Mammary epithelial cell (primary cell): ENCODE data around the gene SLCO3A1.

ENCODE experiments used
- CTCF ChIP-seq, 2 donors: IDR thresholded peaks in 1 of 2; conservative IDR thresholded peaks in 1 of 2; 2 replicates each; pipeline ENCODE4 v1.5.1; 2011 to 2012; ENCODE audit warnings: inconsistent platforms in 2 of 2, low read length in 2 of 2, mild to moderate bottlenecking in 2 of 2, control low read depth in 1 of 2, low read depth in 1 of 2; ENCODE audit not compliant: insufficient read depth in 1 of 2; ENCODE audit errors: extremely low read depth in 1 of 2
- EZH2 ChIP-seq: IDR thresholded peaks from 2 replicates; pipeline ENCODE4 v1.6.1; 2012; ENCODE audit warnings: low read length, inconsistent platforms, borderline replicate concordance

DNA sequence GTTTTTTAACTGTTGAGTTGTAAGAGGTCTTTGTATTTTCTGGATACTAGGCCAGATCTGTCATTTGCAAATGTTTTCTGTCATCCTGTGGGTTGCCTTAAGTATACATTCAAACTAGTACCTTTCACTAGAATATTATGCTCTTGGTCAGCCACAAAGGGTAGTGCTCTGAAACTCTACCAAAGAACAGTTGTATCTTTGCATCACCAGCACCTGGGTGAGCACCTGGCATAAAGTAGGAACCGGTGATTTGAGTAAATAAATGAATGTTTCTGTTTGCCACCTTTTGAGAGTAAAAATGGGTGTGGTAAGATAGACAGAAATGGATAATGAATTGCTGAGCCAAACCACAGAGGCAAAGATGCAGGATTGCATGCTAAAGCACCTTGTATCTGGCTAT is 98.7 kb downstream of the SLCO3A1 start:
- TF ChIP-seq CTCF (conservative IDR thresholded peaks at IDR 0.05 in 1 of 2, IDR thresholded peaks at IDR 0.05 in 1 of 2; ENCODE audit: extremely low read depth in 1 of 2, insufficient read depth in 1 of 2, low read depth in 1 of 2, low read length in 2 of 2) (no peak), EZH2 (no peak)
